ENCODE measurements around the gene AFF3. TPM values are rescaled to one million over a fixed set of nuclear protein-coding genes. Genes with fewer than 3 reads are reported as not detected.

AFF3 gene
- total RNA-seq, 2 experiments from 2014 or later: 0.03 TPM

DNA sequence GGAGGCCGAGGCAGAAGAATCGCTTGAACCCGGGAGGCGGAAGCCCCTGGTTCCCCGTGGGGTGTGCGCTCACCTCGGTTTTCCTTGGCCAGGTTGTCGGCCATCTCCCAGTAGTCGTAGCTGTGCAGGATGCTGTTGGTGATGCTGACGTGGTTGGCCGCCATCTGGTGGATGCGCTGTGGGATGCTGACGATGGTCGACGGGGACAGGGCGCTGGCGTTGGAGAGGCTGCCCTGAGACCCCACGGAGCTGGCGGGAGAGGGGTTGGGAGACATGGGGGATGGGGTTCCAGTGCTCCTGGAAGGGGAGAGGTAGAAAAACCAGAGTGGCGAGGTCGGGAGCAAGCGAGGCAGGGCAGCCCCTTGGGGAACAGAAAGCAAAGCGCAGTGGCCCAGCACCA, 588.2 kb downstream of the AFF3 start:
- ChIA-PET CTCF (no interaction called here), POLR2A (no interaction called here)
- Mint-ChIP-seq H3K4me3 (no peak overlapping the region), H3K4me1 (peaks cover 1% of the 10 kb centered on the region), H3K9me3 (no peaks in the 10 kb centered on the region), H3K27me3 (no peaks in the 10 kb centered on the region), H3K36me3 (ENCODE audit: low read depth) (no peaks in the 10 kb centered on the region), H3K27ac (no peak overlapping the region)
- DNase-seq: no peak

DNA sequence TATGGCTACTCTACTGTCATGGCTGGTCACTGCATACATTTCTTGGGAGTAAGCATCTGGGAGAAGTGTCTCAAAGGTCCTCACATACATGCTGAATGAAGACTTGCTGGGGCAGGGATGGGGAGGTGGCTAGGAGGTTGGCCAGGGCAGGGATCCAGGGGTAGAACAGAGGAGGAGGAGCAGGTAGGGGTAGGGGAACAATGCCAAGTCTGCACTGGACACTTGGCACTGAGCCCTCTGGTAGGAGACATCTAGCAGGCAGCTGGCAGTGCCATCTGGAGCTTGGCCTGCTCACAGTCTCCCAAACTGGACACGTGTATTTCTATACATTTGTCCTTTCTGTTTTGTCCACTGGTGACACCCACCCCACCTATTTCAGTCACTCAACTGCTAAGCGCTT, 589.9 kb downstream of the AFF3 start:
- Mint-ChIP-seq H3K4me3 (no peak overlapping the region), H3K27me3 (no peaks in the 10 kb centered on the region), H3K4me1 (no peaks in the 10 kb centered on the region), H3K9me3 (no peaks in the 10 kb centered on the region), H3K36me3 (ENCODE audit: low read depth) (no peaks in the 10 kb centered on the region), H3K27ac (no peak overlapping the region)
- DNase-seq: no peak
- ChIA-PET POLR2A (no interaction called here), CTCF (no interaction called here)

DNA sequence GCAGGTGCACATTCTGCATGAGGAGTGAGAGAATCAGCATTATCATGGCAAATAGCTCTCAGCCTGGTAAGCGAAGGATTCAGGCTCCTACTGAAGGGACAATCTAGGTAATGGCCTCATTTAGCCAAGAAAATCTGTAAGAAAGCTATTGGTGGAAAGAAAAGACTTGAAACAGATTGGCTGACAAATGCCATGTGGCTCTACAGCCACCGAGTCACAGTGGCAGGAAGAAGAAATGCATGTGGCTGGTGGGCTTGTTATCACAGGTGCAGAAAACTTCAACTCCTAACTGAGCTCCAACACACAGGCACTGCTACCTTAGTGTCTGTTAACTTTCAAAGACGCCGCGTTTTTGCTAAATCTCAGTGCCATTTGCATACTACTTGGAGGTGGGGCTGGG, 592.0 kb downstream of the AFF3 start:
- Mint-ChIP-seq H3K36me3 (ENCODE audit: low read depth) (no peaks in the 10 kb centered on the region), H3K9me3 (no peaks in the 10 kb centered on the region), H3K27ac (no peak overlapping the region), H3K4me1 (no peaks in the 10 kb centered on the region), H3K4me3 (no peak overlapping the region), H3K27me3 (peaks cover 5% of the 10 kb centered on the region)
- no peak for DNase-seq
- CTCF ChIA-PET: no interaction called here
- POLR2A ChIA-PET: no interaction called here

DNA sequence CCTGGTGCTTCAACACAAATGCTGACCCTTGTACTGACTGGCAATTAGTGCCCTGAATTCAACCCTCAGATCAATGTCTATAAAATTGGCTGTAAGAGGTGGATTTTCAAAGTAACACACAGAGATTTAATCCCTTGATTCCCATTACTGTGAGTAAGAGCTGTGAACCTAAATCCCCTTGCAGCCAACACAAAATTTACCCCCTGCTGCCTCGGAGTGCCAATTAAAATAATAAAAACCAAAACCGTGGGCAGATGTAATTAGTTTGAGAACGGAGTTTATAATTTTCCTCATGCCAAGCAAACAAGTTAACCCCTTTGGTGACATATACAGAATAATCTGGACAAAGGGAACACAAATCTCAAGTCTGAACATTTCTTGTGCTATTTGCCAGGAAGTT, 596.8 kb downstream of the AFF3 start:
- Mint-ChIP-seq H3K36me3 (ENCODE audit: low read depth) (no peaks in the 10 kb centered on the region), H3K9me3 (no peaks in the 10 kb centered on the region), H3K27ac (no peak overlapping the region), H3K4me1 (no peaks in the 10 kb centered on the region), H3K4me3 (no peak overlapping the region), H3K27me3 (peaks cover 16% of the 10 kb centered on the region)
- POLR2A ChIA-PET: no interaction called here
- CTCF ChIA-PET: no interaction called here
- DNase-seq: no peak

DNA sequence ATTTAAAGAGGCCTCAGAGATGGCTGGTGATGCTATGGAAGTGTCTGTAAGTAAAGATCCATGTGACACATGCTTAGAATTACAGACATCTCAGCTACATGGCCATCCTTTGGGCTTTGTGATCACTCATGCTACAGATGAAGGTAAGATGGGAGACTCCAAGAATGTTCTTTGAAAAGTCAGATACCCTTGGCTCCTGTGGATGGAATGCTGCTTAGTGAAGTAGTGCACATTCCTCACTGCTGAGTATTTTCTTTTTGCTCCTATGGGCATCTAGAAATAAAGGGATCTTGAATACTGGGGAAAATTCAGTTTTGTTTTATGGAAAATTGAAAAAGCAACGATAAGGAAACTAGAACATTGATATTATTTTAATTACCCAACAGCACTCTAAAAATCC, 597.3 kb downstream of the AFF3 start:
- H3K4me1 Mint-ChIP-seq: no peaks in the 10 kb centered on the region
- no peaks in the 10 kb centered on the region for H3K36me3 Mint-ChIP-seq (ENCODE audit: low read depth)
- H3K27ac Mint-ChIP-seq: no peak overlapping the region
- H3K4me3 Mint-ChIP-seq: no peak overlapping the region
- ChIA-PET CTCF (no interaction called here), POLR2A (no interaction called here)
- H3K27me3 Mint-ChIP-seq: peaks cover 19% of the 10 kb centered on the region
- no peaks in the 10 kb centered on the region for H3K9me3 Mint-ChIP-seq
- no peak for DNase-seq

DNA sequence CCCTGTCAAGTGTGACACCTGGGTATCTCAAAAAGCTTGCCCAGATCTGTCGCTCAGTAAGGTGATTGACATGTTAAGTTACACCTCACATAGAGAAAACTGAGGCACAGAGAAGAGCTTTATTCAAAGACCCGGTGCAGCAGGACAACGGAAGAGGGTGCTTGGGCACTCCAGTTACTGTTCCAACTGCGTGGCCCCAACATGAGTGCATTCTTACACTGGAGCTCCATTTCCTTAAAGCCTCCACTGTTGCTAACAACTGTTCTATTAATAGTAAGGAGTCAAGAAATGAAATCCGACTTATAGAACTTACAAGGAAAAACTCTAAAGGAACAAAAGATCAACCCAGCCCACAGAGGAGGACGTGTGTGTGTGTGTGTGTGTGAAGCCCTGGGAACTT, 597.8 kb downstream of the AFF3 start:
- Mint-ChIP-seq H3K4me3 (no peak overlapping the region), H3K36me3 (ENCODE audit: low read depth) (no peaks in the 10 kb centered on the region), H3K27ac (no peak overlapping the region), H3K9me3 (no peaks in the 10 kb centered on the region), H3K27me3 (peaks cover 19% of the 10 kb centered on the region), H3K4me1 (no peaks in the 10 kb centered on the region)
- ChIA-PET CTCF (no interaction called here), POLR2A (no interaction called here)
- DNase-seq: no peak

DNA sequence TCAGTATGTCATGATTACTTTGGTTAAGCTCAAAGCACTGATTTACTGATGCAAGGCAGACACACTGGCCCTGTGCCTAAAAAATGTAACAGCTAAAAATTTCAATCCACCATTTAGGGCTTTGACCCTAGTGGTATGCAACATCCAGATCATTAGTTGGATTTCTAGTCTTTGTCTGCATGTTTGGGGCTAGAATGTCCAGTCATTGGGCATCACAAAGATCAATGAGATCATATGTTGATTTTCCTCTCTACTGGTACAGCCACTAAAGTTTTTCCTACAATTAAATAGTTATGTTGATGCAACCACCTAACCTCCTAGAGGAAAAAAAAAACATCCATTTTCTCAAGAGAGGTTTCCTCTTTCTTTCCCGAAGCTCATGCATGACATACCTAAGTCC, 599.1 kb downstream of the AFF3 start:
- CTCF ChIA-PET: no interaction called here
- no peak for DNase-seq
- no peaks in the 10 kb centered on the region for H3K4me1 Mint-ChIP-seq
- H3K27ac Mint-ChIP-seq: no peak overlapping the region
- peaks cover 25% of the 10 kb centered on the region for H3K27me3 Mint-ChIP-seq
- H3K4me3 Mint-ChIP-seq: no peak overlapping the region
- no peaks in the 10 kb centered on the region for H3K36me3 Mint-ChIP-seq (ENCODE audit: low read depth)
- POLR2A ChIA-PET: no interaction called here
- H3K9me3 Mint-ChIP-seq: no peaks in the 10 kb centered on the region

DNA sequence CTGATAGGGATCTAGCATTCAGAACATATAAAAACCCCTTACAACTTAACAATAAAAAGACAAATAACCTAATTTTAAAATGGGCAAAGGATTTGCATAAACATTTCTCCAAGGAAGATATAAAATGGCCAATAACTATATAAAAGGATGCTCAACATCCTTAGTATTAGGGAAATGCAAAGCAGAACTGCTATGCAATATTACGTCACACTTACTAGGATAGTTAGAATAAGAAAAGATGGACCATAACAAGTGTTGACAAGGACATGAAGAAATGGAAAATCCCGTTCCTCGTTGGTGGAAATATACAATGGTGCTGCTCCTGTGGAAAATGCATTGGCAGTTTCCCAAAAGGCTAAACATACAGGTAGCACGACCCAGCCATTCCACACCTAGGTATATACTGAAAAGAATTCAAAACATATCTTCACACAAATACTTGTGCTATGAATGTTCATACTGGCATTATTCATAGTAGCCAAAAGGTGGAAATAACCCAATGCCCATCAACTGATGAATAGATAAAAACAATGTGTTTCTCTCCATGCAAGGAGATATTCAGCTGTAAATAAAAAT, 604.4 kb downstream of the AFF3 start:
- Mint-ChIP-seq H3K4me3 (no peak overlapping the region), H3K4me1 (no peaks in the 10 kb centered on the region), H3K9me3 (peaks cover 4% of the 10 kb centered on the region), H3K27ac (no peak overlapping the region), H3K27me3 (peaks cover 23% of the 10 kb centered on the region), H3K36me3 (ENCODE audit: low read depth) (no peaks in the 10 kb centered on the region)
- POLR2A ChIA-PET: no interaction called here
- DNase-seq: no peak
- CTCF ChIA-PET: no interaction called here

DNA sequence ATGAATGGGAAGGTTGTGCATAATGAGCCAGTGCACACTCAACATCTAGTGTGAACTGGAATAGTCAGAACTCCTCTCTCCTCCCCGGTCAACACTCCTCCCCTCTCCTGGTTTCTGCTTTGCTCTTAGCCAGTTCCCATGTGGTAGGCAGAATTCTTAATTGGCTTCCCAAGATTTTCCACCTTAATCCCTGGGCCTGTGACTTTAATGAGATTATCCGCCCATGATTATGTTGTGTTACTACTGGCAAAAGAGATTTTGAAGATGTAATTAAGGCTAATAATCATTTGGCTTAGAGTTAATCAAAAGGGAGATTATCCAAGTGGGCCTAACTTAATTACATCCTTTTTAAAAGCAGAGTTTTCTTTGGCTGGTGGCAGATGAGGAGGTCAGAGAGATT, 618.3 kb downstream of the AFF3 start:
- H3K4me3 Mint-ChIP-seq: no peak overlapping the region
- H3K4me1 Mint-ChIP-seq: no peaks in the 10 kb centered on the region
- H3K27ac Mint-ChIP-seq: no peak overlapping the region
- ChIA-PET POLR2A (no interaction called here), CTCF (no interaction called here)
- H3K9me3 Mint-ChIP-seq: no peaks in the 10 kb centered on the region
- no peak for DNase-seq
- no peaks in the 10 kb centered on the region for H3K36me3 Mint-ChIP-seq (ENCODE audit: low read depth)
- peaks cover 2% of the 10 kb centered on the region for H3K27me3 Mint-ChIP-seq

DNA sequence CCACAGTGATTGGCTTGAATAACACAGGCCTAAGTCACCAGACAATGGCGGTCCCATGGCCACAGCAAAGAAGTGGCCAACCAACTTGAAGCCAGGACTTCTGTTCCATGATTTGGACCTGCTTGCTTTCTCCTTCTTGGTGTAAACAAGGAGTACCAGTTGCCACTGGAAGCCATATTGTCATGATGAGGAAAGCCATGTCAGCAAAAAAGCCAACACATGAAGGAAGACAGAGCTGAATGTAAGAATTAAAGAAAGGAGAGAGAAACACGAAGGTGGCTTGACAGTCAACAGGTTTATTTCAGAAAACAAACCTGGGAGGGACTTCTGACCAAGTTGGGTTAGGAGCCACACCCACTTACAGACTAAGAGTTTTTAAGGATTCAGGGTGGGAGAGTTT, 620.2 kb downstream of the AFF3 start:
- no peak overlapping the region for H3K27ac Mint-ChIP-seq
- DNase-seq: no peak
- peaks cover 2% of the 10 kb centered on the region for H3K27me3 Mint-ChIP-seq
- POLR2A ChIA-PET: no interaction called here
- no peaks in the 10 kb centered on the region for H3K9me3 Mint-ChIP-seq
- H3K36me3 Mint-ChIP-seq (ENCODE audit: low read depth): no peaks in the 10 kb centered on the region
- no peak overlapping the region for H3K4me3 Mint-ChIP-seq
- no peaks in the 10 kb centered on the region for H3K4me1 Mint-ChIP-seq
- CTCF ChIA-PET: no interaction called here

DNA sequence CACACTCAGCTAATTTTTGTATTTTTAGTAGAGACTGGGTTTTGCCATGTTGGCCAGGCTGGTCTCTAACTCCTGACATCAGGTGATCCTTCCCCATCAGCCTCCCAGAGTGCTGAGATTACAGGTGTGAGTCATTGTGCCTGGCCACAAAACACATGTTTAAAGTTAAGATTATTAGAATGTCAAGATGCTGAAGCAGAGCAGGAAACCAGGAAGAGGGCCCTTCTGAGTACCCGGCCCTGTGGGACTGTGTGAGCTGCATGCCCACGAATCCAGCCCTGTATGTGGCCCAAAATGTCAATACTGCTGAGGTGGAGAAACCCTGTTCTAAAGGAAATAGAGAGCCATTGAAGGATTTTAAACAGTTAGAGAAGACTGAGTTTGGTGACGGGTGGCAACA, 621.6 kb downstream of the AFF3 start:
- CTCF ChIA-PET: no interaction called here

DNA sequence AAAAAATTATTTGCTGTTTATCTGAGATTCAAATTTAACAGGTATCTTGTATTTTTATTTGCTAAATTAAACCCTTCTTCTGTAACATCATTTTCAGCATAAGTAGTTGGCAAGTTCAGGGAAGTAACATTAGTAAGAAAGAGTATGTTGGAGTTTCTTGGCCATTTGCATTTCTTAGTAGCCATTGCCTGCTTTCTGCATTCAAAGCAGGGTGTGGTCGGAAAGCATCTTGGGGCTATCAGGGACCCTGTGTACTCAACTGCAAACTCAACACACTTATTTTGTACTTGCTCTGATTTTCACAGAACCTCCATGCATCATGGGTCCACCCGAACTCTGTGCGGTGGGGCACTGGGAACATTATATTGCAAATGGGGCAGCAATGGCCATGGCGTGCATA, 622.2 kb downstream of the AFF3 start:
- Mint-ChIP-seq H3K4me3 (no peak overlapping the region), H3K36me3 (ENCODE audit: low read depth) (no peaks in the 10 kb centered on the region), H3K4me1 (no peaks in the 10 kb centered on the region), H3K27me3 (peaks cover 6% of the 10 kb centered on the region), H3K27ac (no peak overlapping the region), H3K9me3 (no peaks in the 10 kb centered on the region)
- POLR2A ChIA-PET: no interaction called here
- CTCF ChIA-PET: no interaction called here
- no peak for DNase-seq

More for the DNA sequence above, 621.6 kb downstream of the AFF3 start:
- no peak for DNase-seq
- POLR2A ChIA-PET: no interaction called here
- H3K27ac Mint-ChIP-seq: no peak overlapping the region
- H3K4me1 Mint-ChIP-seq: no peaks in the 10 kb centered on the region
- no peak overlapping the region for H3K4me3 Mint-ChIP-seq
- no peaks in the 10 kb centered on the region for H3K9me3 Mint-ChIP-seq
- H3K36me3 Mint-ChIP-seq (ENCODE audit: low read depth): no peaks in the 10 kb centered on the region
- H3K27me3 Mint-ChIP-seq: peaks cover 3% of the 10 kb centered on the region

DNA sequence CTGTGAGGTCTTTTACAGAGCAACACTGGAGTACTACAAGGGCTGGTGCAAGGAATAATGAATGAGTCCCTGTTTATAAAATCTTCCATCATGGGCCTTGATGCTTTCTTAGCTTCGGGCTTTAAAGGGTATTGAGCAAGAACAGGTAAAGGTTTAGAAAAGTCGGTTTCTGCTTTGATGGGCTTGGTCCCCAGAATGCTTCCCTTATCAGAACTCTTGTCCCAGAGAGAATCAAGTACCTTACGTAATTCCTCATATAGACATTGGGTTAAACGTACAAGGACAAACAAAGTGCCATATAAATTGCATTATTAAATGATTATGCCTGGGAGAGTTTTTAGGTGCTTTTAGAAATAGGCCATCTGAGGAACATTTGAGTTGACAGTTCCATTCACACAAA, 628.0 kb downstream of the AFF3 start:
- DNase-seq: no peak
- no peaks in the 10 kb centered on the region for H3K9me3 Mint-ChIP-seq
- ChIA-PET POLR2A (no interaction called here), CTCF (no interaction called here)
- no peaks in the 10 kb centered on the region for H3K4me1 Mint-ChIP-seq
- no peaks in the 10 kb centered on the region for H3K36me3 Mint-ChIP-seq (ENCODE audit: low read depth)
- no peak overlapping the region for H3K27ac Mint-ChIP-seq
- peaks cover 4% of the 10 kb centered on the region for H3K27me3 Mint-ChIP-seq
- no peak overlapping the region for H3K4me3 Mint-ChIP-seq

DNA sequence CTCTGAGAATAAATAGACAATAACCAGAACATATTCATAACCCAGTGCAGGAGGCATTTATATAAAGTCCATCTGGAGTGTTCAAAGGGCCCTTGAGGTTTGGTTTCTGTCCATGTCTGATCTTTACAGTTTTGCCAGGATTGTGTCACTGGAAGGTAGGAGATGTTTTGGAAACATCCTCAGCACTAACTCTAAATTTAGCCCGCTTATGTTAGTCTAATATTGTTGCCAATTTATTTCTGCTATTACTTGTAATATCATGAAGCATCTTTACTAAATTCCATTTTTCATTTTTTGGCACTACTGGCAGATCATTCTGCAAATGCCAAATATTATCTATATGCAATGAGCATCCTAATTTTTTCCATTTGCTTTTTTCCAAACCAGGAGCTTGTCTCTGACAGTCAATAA, 630.2 kb downstream of the AFF3 start:
- ChIA-PET CTCF (no interaction called here), POLR2A (no interaction called here)
- H3K4me3 Mint-ChIP-seq: no peak overlapping the region
- H3K27ac Mint-ChIP-seq: no peak overlapping the region
- peaks cover 4% of the 10 kb centered on the region for H3K27me3 Mint-ChIP-seq
- H3K4me1 Mint-ChIP-seq: no peaks in the 10 kb centered on the region
- H3K36me3 Mint-ChIP-seq (ENCODE audit: low read depth): no peaks in the 10 kb centered on the region
- H3K9me3 Mint-ChIP-seq: no peaks in the 10 kb centered on the region
- no peak for DNase-seq

DNA sequence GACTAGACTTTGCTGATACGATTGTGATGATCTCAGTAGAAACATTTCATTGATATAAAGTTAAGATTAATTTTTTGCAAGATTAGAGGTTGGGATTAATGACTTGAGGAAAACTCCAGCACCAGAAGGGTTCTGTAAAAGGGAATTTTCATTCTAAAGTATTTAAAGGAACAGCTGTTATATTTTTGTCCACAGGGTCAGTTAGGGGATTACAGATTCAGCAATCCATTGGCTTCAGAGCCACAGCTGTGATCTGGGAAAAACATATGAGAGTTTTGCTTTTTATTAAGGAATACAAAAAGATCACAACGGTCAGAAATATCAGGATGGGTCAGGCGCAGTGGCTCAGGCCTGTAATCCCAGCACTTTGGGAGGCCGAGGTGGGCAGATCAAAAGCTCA, 633.0 kb downstream of the AFF3 start:
- H3K36me3 Mint-ChIP-seq (ENCODE audit: low read depth): no peaks in the 10 kb centered on the region
- H3K27me3 Mint-ChIP-seq: no peaks in the 10 kb centered on the region
- no peak overlapping the region for H3K27ac Mint-ChIP-seq
- no peaks in the 10 kb centered on the region for H3K9me3 Mint-ChIP-seq
- DNase-seq: no peak
- H3K4me1 Mint-ChIP-seq: peaks cover 1% of the 10 kb centered on the region
- CTCF ChIA-PET: no interaction called here
- no peak overlapping the region for H3K4me3 Mint-ChIP-seq
- POLR2A ChIA-PET: no interaction called here

Measured in activated CD4-positive, alpha-beta memory T cell treated with anti-CD3 and anti-CD28 coated beads, Interleukin-2, amount 10 ng/mL, durations not matched to agents 7 days and 5 days (primary cell).